Transverse colon (tissue), 3 donors: Measurements from ENCODE around the gene SUMF1.

ENCODE experiments used
- EP300 ChIP-seq: sonication (generic); formaldehyde crosslinking; IDR thresholded peaks from one replicate; pipeline ENCODE4 v1.6.1; 2017; ENCODE audit warnings: antibody characterized with exemption, low read depth
- POLR2A ChIP-seq: fragments of 450-650 bp; IDR thresholded peaks from one replicate; pipeline ENCODE4 v1.6.1; 2016; ENCODE audit warnings: antibody characterized with exemption, mild to moderate bottlenecking, moderate library complexity
- TF ChIP-seq, protein P1 (sequence below), 5 experiments: fragments of 200-600 bp in 3 of 5; fragments of 450-650 bp in 2 of 5; sonication (generic) in 3 of 5; IDR thresholded peaks; 1 replicate in 2 of 5; 2 replicates in 3 of 5; pipeline ENCODE4 v1.5.1; 2016 to 2017; ENCODE audit warnings: antibody characterized with exemption in 5 of 5, inconsistent platforms in 3 of 5, mild to moderate bottlenecking in 2 of 5, moderate library complexity in 1 of 5

DNA sequence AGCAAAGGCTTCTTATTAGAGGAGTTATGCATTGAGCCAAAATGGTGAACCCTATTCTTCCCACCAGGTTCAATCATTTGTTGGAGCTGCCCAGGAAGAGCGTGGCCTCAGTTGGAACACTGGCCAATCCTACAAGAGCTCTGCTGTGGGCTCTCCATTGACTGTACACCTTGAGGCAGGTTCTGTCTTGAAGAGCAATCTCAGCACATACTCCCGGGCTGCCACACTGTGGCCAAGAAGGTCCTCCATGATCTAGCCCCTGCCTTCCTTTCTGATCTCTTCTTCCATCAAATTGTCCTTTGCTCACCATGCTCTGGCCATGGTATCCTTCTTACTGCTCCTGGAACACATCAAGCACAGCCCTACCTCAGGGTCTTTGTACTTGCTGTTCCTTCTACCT, 5.7 kb upstream of the SUMF1 start:
- no peak for TF ChIP-seq POLR2A
- TF ChIP-seq, protein P1, sequence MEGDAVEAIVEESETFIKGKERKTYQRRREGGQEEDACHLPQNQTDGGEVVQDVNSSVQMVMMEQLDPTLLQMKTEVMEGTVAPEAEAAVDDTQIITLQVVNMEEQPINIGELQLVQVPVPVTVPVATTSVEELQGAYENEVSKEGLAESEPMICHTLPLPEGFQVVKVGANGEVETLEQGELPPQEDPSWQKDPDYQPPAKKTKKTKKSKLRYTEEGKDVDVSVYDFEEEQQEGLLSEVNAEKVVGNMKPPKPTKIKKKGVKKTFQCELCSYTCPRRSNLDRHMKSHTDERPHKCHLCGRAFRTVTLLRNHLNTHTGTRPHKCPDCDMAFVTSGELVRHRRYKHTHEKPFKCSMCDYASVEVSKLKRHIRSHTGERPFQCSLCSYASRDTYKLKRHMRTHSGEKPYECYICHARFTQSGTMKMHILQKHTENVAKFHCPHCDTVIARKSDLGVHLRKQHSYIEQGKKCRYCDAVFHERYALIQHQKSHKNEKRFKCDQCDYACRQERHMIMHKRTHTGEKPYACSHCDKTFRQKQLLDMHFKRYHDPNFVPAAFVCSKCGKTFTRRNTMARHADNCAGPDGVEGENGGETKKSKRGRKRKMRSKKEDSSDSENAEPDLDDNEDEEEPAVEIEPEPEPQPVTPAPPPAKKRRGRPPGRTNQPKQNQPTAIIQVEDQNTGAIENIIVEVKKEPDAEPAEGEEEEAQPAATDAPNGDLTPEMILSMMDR (IDR thresholded peaks at IDR 0.05) = no peak
- no peak for TF ChIP-seq EP300
